ENCODE data around the gene EEFSEC. TPM values are rescaled to one million over a fixed set of nuclear protein-coding genes. Genes with fewer than 3 reads are reported as not detected.

The EEFSEC gene
- total RNA-seq, 3 donors from 2014 or later, result 9.7 to 10.9 (median 10.8) TPM

DNA sequence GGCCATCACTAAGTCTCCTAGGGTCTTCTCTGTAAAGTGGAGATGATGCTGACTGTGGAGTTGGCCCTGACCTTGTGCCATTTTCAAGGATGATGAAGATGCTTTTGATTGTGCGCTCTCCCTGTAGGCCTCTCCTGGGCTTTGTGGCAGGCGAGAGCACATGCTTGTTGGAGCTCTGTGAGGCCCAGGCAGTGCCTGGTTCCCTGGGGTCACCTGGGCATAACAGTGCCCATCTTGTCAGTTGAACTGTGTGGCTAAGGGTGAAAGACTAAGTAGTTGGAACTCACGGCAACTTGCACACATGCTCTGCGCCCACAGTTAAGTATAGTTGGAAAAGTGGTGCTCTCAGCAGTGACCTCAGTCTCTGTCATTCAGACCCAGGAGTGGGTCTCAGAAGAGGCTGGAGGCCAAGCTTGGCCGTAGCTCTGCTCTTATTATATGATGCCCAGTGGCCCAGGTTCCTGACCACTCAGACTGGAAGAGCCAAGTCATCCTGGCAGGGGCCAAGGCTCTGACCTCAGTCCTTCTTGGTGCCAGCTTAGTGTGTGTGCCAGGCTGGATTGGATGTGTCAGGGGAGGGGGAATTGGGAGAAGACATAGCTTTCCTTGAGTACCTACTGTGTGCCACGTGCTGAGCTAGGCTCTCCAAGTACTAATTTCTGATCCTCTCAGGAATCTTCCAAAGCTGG is 154.6 kb downstream of the EEFSEC start:
- ATAC-seq (no peak), DNase-seq (no peak)
- H3K4me1 ChIP-seq (ENCODE audit: low read depth), result no peaks in the 10 kb centered on the region
- intact Hi-C loops (cut with DNase I, micrococcal nuclease), result no loop called here
- TF ChIP-seq, protein P1, sequence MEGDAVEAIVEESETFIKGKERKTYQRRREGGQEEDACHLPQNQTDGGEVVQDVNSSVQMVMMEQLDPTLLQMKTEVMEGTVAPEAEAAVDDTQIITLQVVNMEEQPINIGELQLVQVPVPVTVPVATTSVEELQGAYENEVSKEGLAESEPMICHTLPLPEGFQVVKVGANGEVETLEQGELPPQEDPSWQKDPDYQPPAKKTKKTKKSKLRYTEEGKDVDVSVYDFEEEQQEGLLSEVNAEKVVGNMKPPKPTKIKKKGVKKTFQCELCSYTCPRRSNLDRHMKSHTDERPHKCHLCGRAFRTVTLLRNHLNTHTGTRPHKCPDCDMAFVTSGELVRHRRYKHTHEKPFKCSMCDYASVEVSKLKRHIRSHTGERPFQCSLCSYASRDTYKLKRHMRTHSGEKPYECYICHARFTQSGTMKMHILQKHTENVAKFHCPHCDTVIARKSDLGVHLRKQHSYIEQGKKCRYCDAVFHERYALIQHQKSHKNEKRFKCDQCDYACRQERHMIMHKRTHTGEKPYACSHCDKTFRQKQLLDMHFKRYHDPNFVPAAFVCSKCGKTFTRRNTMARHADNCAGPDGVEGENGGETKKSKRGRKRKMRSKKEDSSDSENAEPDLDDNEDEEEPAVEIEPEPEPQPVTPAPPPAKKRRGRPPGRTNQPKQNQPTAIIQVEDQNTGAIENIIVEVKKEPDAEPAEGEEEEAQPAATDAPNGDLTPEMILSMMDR (IDR thresholded peaks at IDR 0.05), result no peak
- H3K36me3 ChIP-seq (ENCODE audit: low read depth), result no peaks in the 10 kb centered on the region
- H3K4me3 ChIP-seq, result no peak overlapping the region
- H3K9me3 ChIP-seq, result no peaks in the 10 kb centered on the region

GRCh38 chr3:128309026-128309425 is 155.7 kb downstream of the EEFSEC start:
- H3K9me3 ChIP-seq, result no peaks in the 10 kb centered on the region
- H3K4me1 ChIP-seq (ENCODE audit: low read depth), result no peaks in the 10 kb centered on the region
- TF ChIP-seq, protein P1 (IDR thresholded peaks at IDR 0.05), result no peak
- intact Hi-C loops (cut with DNase I, micrococcal nuclease), result no loop called here
- ATAC-seq (no peak), DNase-seq (no peak)
- no peak overlapping the region for H3K4me3 ChIP-seq
- no peaks in the 10 kb centered on the region for H3K36me3 ChIP-seq (ENCODE audit: low read depth)

- ATAC-seq, result no peak
- DNase-seq, result no peak
- Histone ChIP-seq H3K36me3 (ENCODE audit: low read depth) (no peaks in the 10 kb centered on the region), H3K4me3 (no peak overlapping the region), H3K9me3 (no peaks in the 10 kb centered on the region), H3K4me1 (ENCODE audit: low read depth) (no peaks in the 10 kb centered on the region)
- intact Hi-C loops (cut with DNase I, micrococcal nuclease), result no loop called here
- TF ChIP-seq, protein P1 (IDR thresholded peaks at IDR 0.05), result no peak
Measured at GRCh38 chr3:128310286-128311058, 157.2 kb downstream of the EEFSEC start.

GRCh38 chr3:128311441-128311844 is 158.2 kb downstream of the EEFSEC start:
- DNase-seq (no peak), ATAC-seq (no peak)
- H3K36me3 ChIP-seq (ENCODE audit: low read depth), result no peaks in the 10 kb centered on the region
- H3K4me3 ChIP-seq, result no peak overlapping the region
- TF ChIP-seq, protein P1 (IDR thresholded peaks at IDR 0.05), result no peak
- H3K9me3 ChIP-seq, result no peaks in the 10 kb centered on the region
- no peaks in the 10 kb centered on the region for H3K4me1 ChIP-seq (ENCODE audit: low read depth)
- intact Hi-C loops (cut with DNase I, micrococcal nuclease), result no loop called here

DNA sequence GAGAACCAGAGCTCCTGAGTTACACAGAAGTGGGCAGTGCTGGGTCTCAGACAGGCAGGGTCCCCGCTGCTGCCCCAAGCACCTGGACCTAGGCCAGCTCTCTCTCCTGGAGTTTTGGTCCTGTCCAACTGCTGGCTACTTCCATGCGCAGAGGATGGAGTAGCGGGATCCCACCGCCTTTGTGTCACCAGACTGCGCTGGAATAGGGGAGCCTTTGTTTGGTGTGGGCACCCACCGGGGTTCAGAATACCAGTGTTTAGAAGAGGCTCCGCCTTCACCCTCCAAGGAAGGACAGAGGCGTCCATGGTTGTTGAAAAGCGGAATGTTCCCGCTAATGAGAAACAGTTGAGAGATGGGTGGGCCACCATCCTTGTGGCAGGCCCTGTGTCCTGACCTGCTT is 159.0 kb downstream of the EEFSEC start:
- DNase-seq (no peak), ATAC-seq (no peak)
- Histone ChIP-seq H3K36me3 (ENCODE audit: low read depth) (no peaks in the 10 kb centered on the region), H3K4me3 (no peak overlapping the region), H3K4me1 (ENCODE audit: low read depth) (no peaks in the 10 kb centered on the region), H3K9me3 (no peaks in the 10 kb centered on the region)
- TF ChIP-seq, protein P1 (IDR thresholded peaks at IDR 0.05), result no peak
- intact Hi-C loops (cut with DNase I, micrococcal nuclease), result no loop called here

Measured in mucosa of descending colon (tissue), 3 donors.